Stimulated activated CD8-positive, alpha-beta memory T cell treated with anti-CD3 and anti-CD28 coated beads, Interleukin-12 subunit alpha, Interleukin-12 subunit beta, amount 100 ng/mL, for 4 hours (primary cell): ENCODE results near the gene SORCS1.

Experiments used
- DNase-seq: peaks from one replicate; pipeline ENCODE4 v3.0.0-alpha.2; 2020; ENCODE audit warnings: low read depth

The SORCS1 gene

DNA sequence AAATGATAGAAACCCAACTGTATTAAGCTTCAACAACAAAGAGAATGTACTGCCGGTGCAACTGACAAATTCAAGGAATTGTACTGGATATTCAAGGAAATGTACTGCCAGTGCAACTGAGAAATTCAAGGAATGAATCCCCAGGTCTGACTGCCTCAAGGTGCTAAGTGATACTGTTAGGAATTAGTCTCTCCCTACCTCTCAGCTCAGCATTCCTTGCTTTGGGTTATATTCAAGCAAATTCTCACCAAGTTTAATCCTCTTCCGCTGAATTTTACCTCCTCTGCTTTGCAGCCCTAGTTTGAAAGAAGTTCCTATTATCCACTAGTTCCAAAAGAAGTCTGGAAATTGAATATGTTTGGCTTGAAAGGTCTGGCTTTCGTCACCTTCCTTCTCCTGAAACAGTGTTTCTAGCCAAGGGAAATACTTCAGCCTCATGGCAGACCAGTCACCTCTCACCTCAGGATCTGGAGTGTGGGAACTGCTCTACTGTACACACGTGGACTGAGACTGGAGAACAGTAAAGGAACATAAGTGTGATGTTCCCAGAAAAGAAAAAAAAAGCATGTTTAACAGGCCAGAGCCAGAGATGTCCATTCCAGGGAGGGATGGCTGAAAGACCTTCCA lies 60.4 kb downstream of the SORCS1 start:
- DNase-seq, result no peak

DNA sequence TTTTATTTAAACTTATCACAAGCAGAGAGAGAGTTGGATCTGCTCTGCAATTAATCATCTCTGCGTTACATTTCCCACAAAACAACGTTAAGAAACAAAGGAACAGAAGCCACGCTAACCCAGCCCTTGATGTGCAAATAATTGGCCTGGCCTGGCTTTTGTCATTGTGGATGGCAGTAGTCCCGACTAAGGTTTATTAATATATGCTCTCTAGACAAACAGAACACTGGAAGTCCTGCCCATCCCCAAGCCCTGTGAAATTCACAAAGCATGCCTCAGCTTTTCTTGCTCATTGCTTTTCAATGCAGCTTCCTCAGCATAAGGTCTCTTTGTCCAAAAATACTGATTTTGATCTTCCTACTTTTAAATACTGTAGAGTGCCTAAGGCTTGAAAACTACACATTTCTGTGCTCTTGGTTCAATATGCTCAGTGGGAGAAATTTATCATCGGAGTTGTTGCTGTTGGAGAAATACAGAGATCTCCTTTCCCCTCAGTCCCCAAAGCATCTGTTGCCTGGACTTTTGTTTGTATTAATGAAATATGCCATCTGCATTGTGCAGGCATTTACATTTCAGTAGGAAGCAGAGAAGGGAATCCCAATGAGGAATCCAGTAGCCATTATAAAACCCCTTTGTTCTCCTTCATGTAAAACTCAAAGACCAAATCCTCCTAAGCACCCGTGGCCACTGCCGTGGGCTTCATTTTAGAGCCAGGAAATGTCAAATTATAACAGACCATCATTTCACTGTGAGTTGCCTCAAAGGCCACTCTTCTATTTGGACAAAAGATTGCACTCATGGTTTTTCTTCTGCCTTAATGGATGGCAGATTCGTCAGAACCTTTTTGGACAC lies 61.1 kb downstream of the SORCS1 start:
- DNase-seq, result no peak

DNA sequence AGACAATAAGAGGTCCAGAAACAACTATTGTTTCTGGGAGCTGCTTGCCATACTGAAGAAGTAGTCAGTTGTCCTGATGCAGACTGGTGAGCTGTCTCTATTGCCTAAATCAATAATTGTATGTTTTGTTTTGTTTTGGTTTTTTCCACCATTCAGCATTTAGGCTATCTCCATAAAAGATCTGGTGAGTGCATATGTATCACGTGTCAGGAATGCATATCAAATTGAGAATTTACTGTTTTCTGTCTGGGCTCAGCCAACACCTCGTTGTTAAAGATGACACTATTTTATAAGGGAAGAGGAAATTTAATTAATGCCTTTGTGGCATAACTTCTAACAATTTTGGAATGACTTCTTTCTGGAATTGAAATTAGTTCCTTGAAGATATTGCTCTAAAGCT lies 66.2 kb downstream of the SORCS1 start:
- DNase-seq, result no peak

DNA sequence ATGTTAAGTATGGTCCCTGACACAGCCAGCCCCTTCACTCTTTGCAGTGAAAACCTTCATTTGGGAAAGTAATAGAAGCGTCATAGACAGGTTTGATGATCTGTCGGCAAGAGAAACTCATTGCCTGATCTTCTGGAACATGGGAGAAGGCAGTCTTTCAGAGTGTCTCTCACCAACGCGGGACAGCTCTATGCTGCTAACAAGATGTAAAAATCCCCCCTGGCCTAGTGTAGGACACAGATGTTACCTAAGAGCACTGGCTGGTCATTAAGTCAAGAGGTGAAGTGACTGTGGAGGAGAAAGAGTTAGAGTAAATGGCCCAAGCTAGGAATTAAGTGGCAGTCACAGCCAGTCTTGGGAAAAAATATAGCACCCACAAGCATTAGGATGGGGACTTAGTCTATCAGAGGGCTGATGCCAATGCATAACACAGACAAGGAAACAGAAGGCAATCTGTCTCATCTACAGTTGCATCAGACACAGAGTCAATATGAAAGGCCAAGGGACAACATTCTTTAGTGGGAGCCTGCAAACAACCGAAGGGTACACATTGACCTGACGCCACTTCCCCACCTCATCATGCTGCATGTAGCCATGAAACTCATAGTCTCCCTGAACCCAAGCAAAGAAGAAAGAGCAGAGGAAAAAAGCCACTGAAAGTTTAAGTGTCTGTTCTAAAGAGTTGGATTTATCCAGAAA lies 69.5 kb downstream of the SORCS1 start:
- no peak for DNase-seq

DNA sequence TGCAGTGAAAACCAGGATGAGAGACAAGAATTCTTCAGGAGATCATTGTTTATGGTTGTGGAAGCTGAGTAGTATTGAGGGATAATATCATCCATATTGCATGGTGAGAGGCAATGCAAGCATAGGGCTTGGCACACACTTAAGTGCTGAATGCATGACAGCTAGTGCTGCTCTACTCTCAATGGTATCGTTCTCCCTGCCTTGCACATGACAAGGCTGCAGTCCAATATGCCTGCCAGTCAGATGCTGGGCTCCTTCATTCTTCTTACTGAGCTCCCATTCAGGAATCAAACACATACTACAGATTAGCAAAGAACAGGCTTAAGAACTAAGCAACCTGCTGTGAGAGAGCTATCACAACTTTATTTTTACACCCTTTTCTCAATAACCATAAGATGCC lies 72.2 kb downstream of the SORCS1 start:
- no peak for DNase-seq

DNA sequence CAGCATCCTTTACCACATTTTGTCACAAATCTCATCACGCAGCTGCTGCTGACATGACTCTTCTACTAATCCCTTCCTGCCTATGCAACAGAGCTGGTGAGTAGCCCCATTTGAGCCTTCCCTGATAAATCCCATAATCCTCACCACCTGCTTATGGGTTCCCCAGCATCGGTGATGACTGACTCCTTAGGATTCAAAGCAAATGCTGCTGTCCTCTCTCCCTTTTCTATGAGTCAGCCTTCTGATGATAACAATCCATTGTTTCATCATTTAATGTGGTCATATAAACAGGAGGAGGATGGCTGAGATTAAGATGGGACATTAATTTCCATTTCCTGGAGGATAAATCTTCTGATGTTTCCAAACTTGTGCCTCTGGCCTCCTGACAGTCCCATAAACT lies 73.4 kb downstream of the SORCS1 start:
- no peak for DNase-seq

DNA sequence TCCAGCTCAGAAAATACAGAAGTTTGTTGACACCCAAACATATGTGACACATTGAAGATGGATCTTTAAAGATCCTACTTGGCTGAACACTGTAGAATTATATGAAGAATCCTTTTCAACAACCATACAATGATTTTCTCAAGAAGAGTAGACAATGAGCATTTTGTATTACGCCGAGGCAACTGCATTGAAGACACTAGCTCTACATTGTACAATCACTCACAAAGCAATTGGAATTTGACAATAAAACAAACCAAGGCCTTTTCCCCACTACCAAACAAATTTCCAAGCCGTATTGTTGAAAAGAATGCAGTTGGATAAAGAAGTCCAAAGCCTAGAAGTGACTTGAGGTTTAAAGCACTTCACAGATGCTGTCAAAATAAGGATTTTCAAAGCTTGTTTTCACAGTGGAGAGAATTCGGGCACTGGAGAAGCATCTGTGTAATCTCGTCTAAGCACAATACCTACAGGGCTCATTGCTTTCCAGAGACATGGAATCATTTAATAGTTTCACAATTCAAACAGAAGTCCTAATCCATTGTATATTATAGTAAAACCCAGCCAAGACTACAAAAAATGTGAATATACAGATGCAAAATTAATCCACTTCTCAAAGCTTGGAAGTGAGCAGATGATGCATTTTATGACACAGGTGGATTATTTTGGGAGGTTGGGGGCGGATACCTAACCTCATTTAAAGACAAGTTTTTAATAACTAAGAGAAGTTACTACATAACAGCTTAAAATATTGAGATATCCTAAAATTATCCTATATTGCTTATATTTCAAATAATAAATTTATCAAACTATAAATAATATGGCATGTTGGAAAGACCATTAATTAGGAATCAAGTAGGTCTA lies 78.6 kb downstream of the SORCS1 start:
- no peak for DNase-seq

DNA sequence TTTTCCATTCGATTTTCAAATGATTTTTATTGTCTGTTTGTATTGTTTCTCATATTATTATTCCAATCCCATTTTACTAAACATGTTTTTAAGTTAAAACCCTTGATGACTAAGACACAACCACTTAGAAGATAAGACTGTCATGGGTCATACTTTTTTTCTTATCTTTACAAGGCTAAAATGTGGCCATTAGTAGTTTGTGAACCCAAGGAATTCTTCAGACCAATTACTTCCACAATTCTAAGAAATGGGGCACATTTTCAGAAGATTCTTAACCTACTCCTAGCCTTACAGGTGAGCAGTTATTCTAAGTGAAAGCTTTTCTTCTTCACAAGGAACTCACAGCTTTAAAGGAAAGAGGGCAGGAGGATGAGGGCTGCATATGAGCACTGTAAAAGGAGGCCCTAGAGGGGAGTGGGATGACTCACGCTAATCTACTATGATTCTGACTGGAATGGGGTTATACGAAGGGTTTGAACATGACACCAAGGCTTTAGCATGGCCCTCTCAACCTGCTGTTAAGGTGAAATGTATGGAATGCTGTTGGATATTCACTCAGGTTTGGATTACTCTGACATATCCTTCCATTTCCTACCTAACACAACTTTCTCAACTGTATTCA lies 81.0 kb downstream of the SORCS1 start:
- DNase-seq, result no peak

DNA sequence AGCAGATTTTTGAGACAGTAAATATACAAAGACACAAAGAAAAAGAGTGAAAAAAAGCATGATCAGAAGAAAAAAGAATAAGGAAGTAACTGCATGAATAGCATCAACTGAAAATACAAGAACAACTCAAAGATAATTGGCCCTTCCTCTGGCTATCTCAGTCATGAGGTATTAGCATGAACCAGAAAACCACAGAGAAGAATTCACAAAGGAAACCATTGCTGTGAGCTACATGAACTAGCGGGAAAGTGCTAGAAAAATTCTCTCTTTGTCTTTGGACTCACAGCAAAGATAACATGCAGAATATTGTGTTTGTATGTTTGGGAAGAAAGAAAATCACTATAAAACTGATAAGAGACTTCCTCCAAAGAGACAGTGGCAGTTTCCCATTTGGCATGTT lies 82.9 kb downstream of the SORCS1 start:
- DNase-seq, result no peak

DNA sequence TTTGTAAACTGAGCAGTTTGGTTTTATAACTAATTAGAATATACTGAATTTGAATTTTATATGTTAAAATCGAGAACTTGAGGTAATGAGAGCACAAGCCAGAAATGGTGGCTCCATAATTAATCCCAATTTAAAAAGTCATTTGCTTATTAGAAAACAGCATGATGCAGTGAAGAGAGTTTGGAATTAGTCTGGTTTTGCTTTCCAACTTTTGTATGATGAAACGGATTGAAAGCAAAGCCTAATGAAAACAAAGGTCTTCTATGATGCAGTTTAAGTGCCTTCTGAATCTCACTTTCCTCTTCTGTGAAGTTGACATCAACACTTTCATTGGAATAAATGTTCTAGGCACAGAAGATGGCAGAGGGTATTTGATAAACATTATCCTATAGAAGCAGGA lies 89.4 kb downstream of the SORCS1 start:
- DNase-seq, result no peak

DNA sequence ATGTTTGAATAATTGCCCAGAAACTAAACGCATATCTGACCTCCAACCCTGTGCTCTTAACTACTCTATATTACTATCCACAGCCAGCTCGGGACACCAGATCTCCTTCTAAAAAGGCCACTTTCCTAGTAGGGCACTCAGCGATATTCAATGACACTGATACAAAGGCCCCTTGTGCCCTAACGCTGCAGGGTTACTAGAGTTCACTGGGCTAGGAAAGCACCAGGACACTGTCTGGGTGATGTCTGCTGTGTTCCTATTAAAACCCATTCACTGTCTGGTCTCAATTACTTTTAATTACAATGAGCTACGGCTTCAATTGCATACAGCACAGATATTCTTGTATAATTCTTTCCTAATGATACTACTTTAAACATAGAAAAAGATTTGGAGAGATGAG lies 91.7 kb downstream of the SORCS1 start:
- DNase-seq, result no peak

DNA sequence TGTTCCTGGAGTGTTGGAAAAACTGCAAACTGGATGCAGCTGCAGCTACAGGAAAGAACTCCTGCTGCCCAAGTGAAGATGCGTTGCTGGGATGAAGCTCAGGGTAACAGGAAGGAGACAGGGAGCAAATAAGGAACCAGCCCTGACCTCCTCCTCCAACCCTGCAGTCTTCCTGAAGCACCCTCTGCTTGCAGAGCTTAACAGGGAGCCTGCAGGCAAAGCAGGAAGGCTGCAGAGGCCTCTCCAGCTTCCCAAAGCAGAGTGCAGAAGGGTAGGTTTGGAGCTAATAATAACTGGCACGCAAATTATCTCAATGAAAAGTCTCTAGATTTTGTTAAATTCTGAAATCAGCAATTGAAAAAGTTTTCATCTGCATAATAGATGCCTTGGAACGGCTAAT lies 92.5 kb downstream of the SORCS1 start:
- no peak for DNase-seq

DNA sequence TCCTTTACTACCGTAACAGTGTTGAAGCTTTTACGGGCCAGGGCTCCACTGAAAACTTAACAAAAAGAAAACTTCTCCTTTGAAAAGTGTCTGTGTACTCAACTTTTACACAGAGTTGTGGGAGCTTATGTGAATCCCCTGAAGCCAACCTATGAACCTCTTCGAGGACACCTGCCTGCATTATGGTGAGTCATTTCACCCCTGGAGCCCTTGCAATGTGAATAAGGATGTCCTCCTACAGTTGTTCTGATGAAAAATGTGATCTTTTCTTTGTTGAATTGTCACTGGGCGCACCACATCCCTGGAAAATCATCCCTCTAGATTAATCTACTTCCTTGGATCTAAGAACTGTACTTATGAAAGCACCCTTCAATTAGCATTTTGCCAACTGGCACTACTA lies 93.2 kb downstream of the SORCS1 start:
- no peak for DNase-seq

DNA sequence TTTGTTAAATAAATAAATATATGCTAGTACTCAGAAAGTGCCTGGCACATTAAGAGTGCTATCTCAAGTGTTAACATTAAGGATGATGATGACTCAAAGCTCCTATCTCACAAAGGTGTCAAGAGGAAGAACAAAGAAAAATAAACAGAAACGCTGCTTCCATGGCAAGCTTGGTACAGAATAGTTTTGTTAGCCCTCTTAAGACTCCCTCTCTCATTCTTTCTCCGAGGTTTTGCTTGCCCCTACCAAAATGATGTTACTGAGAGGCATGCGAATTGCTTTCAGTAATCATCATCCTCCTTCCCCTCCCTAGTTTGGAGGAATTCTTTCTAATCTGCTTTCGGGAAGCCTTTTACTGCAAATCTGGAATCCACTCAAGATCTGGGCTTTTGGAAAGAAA lies 96.7 kb downstream of the SORCS1 start:
- DNase-seq, result no peak

DNA sequence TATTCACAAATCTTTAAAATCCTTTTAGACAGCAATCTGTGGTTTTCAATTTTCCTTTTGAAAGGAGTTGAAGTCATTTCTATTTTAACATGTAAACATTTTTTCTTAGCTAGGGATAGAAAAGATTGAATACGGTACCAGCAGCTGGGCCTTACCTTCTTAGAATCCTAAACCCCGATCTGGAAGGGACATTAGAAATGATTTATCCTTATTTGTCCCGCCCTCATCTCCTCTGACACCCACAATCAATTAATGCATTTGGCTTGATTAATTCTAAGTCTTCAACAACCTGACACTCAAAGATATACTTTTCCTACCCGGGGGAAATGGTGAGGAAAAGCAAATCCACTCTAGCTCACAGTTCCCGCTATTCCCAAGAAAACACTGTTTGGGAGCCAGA lies 100.4 kb downstream of the SORCS1 start:
- DNase-seq, result no peak

DNA sequence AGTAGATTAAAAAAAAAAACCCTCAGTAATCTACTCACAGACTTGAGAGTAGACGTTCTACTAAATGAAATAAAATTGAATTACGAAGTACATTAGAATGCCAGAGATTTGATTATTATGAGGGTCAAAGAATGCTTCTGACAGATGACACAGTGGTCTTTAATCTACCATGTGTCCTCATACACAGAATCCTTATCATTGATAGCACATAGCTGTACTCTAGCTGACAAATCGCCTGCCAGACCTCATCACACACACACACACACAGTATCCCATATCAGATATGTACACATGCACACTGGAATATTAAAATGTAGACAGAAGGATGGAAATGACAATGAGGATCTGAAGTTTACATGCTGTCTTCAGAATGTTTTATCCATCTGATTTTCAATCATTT lies 104.6 kb downstream of the SORCS1 start:
- no peak for DNase-seq

DNA sequence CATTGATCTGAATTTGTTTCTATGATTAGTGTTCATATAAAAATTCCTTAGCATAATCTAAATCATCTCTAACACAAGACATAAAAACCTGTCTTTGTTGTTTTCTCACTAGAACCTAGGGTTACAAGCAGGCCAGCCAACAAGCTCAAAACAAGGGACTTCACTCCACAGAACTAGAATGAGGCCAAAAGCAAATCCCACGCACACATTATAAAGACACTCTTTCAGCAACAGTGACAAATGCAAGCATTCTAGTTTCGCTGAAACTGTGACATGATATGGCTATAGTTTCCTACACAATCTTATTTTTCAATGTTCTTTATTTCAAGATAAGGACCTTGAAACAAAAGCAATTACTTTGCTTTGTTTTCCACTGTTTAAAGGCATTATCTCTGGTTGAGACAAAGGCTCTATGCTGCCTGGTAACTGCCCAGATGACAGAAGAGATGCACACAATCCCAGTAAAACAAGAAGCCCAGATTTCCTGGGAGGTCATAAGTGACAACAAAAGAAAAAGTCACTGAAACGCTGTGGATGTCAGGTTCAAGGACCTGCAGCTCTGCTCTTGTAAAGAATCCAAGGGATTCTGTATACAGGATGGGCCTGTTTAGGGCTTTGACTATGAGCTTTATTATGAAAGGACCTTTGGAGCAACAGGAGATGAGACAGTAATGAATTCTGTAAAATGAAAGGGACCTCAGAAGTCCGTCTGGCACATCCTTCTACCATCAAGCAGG lies 105.3 kb downstream of the SORCS1 start:
- no peak for DNase-seq

DNA sequence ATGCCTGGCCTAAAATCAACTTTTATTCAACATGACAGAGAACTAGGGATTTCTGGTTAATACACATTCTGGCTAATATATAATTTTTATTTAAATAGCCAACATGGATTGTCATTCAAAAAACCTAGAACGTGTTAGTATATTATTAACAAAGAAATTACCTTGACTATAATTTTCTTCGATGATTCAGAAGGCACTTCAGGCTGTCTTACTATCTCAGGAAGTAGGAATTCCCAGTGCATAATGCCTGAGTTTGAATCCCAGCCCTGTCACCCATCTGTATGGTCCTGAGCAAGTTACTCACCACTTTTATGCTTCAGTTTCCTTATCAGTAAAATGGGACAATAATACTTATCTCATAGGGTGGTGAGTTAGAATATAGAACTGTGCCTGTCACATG lies 106.2 kb downstream of the SORCS1 start:
- DNase-seq, result no peak

DNA sequence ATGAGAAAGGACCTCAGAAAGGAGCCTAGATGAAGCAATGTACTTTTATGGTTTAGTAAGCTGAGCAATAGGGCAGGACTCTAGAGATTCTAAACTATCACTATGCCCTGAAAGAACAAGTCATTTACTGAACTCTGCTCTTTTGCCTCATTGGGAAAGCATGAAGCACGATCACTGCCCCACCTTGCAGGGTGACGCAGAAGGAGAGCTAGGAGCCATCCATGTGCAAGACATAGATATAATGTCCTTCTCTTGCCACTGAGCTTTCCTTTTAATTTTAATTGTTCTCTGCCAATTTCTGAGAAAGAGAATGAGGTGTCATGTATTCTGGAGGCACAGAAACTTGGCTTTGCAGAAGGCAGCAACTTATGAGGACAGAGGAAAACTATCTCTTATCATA lies 108.3 kb downstream of the SORCS1 start:
- DNase-seq, result no peak

DNA sequence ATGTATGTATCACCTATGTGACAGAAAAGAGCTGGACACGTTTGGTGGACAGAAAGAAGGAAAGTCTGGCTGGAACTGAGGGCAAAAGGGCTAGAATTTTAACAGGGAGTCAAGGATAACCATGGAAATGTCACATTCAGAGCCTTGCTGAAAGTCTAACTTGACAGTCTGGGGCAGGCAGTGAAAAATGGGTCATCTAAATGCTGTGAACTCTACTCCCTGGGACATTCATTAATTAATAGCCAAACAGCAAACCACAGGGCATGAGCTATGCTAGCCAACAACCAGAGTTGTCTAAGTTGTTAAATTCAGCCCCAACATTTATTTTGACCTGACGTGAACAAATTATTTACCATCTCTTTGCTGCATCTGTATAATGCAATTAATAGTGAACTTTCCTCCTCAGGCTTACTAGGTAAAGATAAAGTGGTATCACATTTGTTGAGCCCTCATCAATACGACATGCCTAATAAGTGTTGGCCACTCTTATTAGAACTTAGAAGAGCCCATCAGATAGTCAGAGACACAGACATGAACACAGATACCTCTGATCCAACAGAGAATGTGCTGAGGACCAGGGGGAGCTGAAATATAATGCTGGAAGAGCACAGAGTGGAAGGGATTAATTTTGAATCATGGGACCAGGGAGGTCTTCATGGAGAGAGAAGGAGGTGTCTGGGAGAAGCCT lies 109.9 kb downstream of the SORCS1 start:
- DNase-seq, result no peak

DNA sequence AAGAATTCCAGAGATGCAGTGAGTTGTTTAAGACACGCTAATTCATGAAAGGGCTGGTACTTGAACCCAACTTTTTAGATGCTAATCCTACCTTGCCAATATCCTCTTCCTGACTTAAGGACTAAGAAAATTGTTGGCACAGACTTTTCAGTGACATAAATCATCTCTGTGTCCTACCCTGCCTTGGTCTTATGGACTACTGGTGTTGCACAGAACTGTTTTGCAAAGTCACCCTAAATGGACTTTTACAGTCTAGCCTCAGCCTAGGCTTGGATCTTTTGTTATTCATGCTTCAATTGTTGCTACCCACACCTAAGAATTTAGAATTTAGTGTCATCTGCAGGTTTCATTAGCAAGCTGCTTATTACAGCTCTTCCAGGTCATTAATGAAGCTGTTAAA lies 112.7 kb downstream of the SORCS1 start:
- DNase-seq, result no peak
